ENCODE data around the gene BAIAP2L1.

DNA sequence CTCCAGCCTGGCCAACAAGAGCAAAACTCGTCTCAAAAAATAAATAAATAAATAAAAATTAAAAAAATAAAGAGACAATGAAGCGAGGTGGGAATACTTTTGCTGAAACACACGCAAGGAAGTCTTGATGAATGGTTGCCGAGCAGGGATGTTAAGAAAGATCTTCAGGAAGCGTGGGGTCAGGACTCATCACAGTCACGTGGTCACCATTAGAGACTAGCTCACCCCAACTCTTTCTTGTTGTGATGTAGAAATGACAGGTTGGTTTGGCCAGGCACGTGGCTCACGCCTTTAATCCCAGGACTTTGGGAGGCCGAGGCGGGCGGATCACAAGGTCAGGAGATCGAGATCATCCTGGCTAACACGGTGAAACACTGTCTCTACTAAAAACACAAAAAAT, 28.9 kb upstream of the BAIAP2L1 start:
- TF ChIP-seq, protein P1, sequence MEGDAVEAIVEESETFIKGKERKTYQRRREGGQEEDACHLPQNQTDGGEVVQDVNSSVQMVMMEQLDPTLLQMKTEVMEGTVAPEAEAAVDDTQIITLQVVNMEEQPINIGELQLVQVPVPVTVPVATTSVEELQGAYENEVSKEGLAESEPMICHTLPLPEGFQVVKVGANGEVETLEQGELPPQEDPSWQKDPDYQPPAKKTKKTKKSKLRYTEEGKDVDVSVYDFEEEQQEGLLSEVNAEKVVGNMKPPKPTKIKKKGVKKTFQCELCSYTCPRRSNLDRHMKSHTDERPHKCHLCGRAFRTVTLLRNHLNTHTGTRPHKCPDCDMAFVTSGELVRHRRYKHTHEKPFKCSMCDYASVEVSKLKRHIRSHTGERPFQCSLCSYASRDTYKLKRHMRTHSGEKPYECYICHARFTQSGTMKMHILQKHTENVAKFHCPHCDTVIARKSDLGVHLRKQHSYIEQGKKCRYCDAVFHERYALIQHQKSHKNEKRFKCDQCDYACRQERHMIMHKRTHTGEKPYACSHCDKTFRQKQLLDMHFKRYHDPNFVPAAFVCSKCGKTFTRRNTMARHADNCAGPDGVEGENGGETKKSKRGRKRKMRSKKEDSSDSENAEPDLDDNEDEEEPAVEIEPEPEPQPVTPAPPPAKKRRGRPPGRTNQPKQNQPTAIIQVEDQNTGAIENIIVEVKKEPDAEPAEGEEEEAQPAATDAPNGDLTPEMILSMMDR (IDR thresholded peaks at IDR 0.05; ENCODE audit: extremely low read depth in 1 of 2, insufficient read depth in 1 of 2, low read depth in 1 of 2, low read length in 2 of 2): no peak
- TF ChIP-seq POLR2AphosphoS5 (IDR thresholded peaks at IDR 0.05; ENCODE audit: insufficient read depth, low read depth, low read length): no peak
- no peak for TF ChIP-seq MYC (IDR thresholded peaks at IDR 0.05; ENCODE audit: low read depth, low read length)
- TF ChIP-seq, protein P2, sequence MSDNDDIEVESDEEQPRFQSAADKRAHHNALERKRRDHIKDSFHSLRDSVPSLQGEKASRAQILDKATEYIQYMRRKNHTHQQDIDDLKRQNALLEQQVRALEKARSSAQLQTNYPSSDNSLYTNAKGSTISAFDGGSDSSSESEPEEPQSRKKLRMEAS (IDR thresholded peaks at IDR 0.05; ENCODE audit: insufficient read depth, insufficient read length): no peak
- TF ChIP-seq POLR2A (IDR thresholded peaks at IDR 0.05; ENCODE audit: low read depth, low read length): no peak
- TF ChIP-seq EZH2 (IDR thresholded peaks at IDR 0.05; ENCODE audit: borderline replicate concordance, low read depth, low read length, severe bottlenecking): no peak

Data from endothelial cell of umbilical vein (primary cell).